MM.1S (cell line): Measurements from ENCODE around the gene STRA6.

ENCODE experiments used
- DNase-seq: peaks from one replicate; pipeline ENCODE4 v3.0.0-alpha.2; 2015
- H2AFZ ChIP-seq: fragments of 300-600 bp; sonication (generic); 2 replicates; pipeline ENCODE4 v1.6.0; 2016; ENCODE audit warnings: antibody characterized with exemption, low read length
- H3F3A ChIP-seq: fragments of 300-600 bp; sonication (generic); 2 replicates; pipeline ENCODE4 v1.6.1; 2016; ENCODE audit warnings: mild to moderate bottlenecking, antibody characterized with exemption, low read length, moderate library complexity, mixed read lengths; ENCODE audit not compliant: insufficient read depth
- H3K27ac ChIP-seq: fragments of 300-600 bp; sonication (generic); 2 replicates; pipeline ENCODE4 v1.5.1; 2016; ENCODE audit warnings: mild to moderate bottlenecking, low read length
- H3K27me3 ChIP-seq: fragments of 300-600 bp; sonication (generic); replicated peaks from 2 replicates; pipeline ENCODE4 v1.6.0; 2016; ENCODE audit warnings: low read length; ENCODE audit not compliant: insufficient read depth
- H3K36me3 ChIP-seq: fragments of 300-600 bp; sonication (generic); replicated peaks from 2 replicates; pipeline ENCODE4 v1.6.1; 2016; ENCODE audit warnings: mild to moderate bottlenecking, low read length, mixed read lengths; ENCODE audit not compliant: insufficient read depth
- H3K4me1 ChIP-seq: fragments of 300-600 bp; sonication (generic); 2 replicates; pipeline ENCODE4 v1.6.1; 2016; ENCODE audit warnings: low read length, mixed read lengths
- H3K4me2 ChIP-seq: fragments of 300-600 bp; sonication (generic); 2 replicates; pipeline ENCODE4 v1.6.0; 2016; ENCODE audit warnings: low read depth, low read length
- H3K4me3 ChIP-seq: fragments of 300-600 bp; sonication (generic); 2 replicates; pipeline ENCODE4 v1.5.1; 2016; ENCODE audit warnings: low read length, mixed read lengths
- H3K79me2 ChIP-seq: fragments of 300-600 bp; sonication (generic); 2 replicates; pipeline ENCODE4 v1.6.1; 2016; ENCODE audit warnings: mixed run types, low read length, mixed read lengths
- H3K9ac ChIP-seq: fragments of 300-600 bp; sonication (generic); 2 replicates; pipeline ENCODE4 v1.6.1; 2016; ENCODE audit warnings: low read length, mixed read lengths
- H3K9me2 ChIP-seq: fragments of 300-600 bp; sonication (generic); replicated peaks from 2 replicates; pipeline ENCODE4 v1.6.1; 2016; ENCODE audit warnings: mild to moderate bottlenecking, low read length, mixed read lengths; ENCODE audit not compliant: insufficient read depth
- H3K9me3 ChIP-seq: fragments of 300-600 bp; sonication (generic); replicated peaks from 2 replicates; pipeline ENCODE4 v1.6.1; 2016; ENCODE audit warnings: mild to moderate bottlenecking, low read length, mixed read lengths; ENCODE audit not compliant: insufficient read depth
- H4K20me1 ChIP-seq: fragments of 300-600 bp; sonication (generic); 2 replicates; pipeline ENCODE4 v1.6.1; 2016; ENCODE audit warnings: mild to moderate bottlenecking, low read length, moderate library complexity, mixed read lengths; ENCODE audit not compliant: insufficient read depth
- CTCF ChIP-seq: fragments of 300-600 bp; sonication (generic); IDR thresholded peaks from 2 replicates; pipeline ENCODE4 v1.5.1; 2016; ENCODE audit warnings: antibody characterized with exemption, low read length, mixed read lengths
- EZH2 ChIP-seq: fragments of 300-600 bp; sonication (generic); optimal IDR thresholded peaks from 2 replicates; pipeline ENCODE3; 2017; ENCODE audit warnings: low read depth, mild to moderate bottlenecking, antibody characterized with exemption, low read length, mixed read lengths
- EZH2phosphoT487 ChIP-seq: fragments of 300-600 bp; sonication (generic); IDR thresholded peaks from 2 replicates; pipeline ENCODE4 v1.6.1; 2018; ENCODE audit warnings: antibody characterized with exemption, low read length

The STRA6 gene

GRCh38 chr15:74217907-74218885, 15.6 kb upstream of the STRA6 start:
- H3K4me3 ChIP-seq = no peak overlapping the region
- no peaks in the 10 kb centered on the region for H3F3A ChIP-seq
- no peaks in the 10 kb centered on the region for H3K79me2 ChIP-seq
- no peaks in the 10 kb centered on the region for H4K20me1 ChIP-seq
- H3K9me3 ChIP-seq = no peaks in the 10 kb centered on the region
- no peak overlapping the region for H2AFZ ChIP-seq
- H3K9ac ChIP-seq = no peak overlapping the region
- no peaks in the 10 kb centered on the region for H3K4me1 ChIP-seq
- H3K9me2 ChIP-seq = no peaks in the 10 kb centered on the region
- no peak overlapping the region for H3K4me2 ChIP-seq
- H3K36me3 ChIP-seq = no peaks in the 10 kb centered on the region
- H3K27me3 ChIP-seq = peaks cover 95% of the 10 kb centered on the region
- no peak overlapping the region for H3K27ac ChIP-seq
- DNase-seq = no peak
- TF ChIP-seq EZH2 = no peak
- no peak for TF ChIP-seq EZH2phosphoT487
- no peak for TF ChIP-seq CTCF

DNA sequence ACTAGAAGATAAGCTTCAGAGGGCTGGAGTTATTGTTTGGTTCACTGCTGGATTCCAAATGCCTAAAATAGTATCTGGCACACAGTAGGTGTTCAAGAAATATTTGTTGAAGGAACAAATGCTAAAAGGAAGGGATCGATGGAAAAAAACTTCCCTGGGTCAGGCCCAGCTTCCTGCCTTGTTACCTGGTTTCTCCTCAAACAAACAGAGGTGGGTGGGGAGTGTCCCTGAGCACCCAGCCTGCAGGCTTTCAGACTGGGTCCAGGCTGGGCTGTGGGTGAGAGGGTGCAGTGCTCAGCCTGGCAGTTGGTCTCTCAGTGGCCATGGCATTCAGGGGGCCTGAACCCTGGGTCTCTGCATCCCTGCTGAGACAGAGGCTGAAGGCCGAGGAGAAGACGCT, 14.4 kb upstream of the STRA6 start:
- Histone ChIP-seq H3K4me3 (no peak overlapping the region), H4K20me1 (no peaks in the 10 kb centered on the region), H3K9ac (no peak overlapping the region), H3K4me2 (no peak overlapping the region), H3K79me2 (no peaks in the 10 kb centered on the region), H2AFZ (no peak overlapping the region), H3K9me2 (no peaks in the 10 kb centered on the region), H3F3A (no peaks in the 10 kb centered on the region), H3K27ac (no peak overlapping the region), H3K36me3 (no peaks in the 10 kb centered on the region), H3K4me1 (peaks cover 7% of the 10 kb centered on the region), H3K27me3 (peaks cover 85% of the 10 kb centered on the region), H3K9me3 (no peaks in the 10 kb centered on the region)
- no peak for DNase-seq
- TF ChIP-seq EZH2phosphoT487 = no peak
- TF ChIP-seq EZH2 = no peak
- no peak for TF ChIP-seq CTCF

DNA sequence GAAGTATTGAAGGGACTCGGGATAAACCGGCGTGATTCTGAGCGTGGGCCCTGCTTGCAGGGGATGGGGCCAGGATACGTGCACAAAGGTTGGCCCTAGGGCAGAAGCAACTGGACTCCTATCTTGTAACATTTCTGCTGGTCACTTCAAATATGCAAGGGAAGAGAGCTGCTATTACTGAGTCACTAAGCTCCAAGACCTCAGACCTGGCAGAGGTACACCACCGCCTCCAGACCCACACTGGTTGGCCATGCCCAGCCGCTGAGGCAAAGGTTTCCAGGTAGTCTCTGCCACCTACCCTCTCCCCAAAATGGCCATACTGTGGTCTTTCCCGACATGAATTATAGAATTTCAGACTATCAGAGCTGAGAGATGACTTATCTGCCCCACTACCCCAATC, 13.4 kb upstream of the STRA6 start:
- Histone ChIP-seq H3K79me2 (no peaks in the 10 kb centered on the region), H3K4me2 (no peak overlapping the region), H3K4me1 (peaks cover 7% of the 10 kb centered on the region), H3K9ac (no peak overlapping the region), H3K27me3 (peaks cover 76% of the 10 kb centered on the region), H3F3A (no peaks in the 10 kb centered on the region), H4K20me1 (no peaks in the 10 kb centered on the region), H3K36me3 (no peaks in the 10 kb centered on the region), H3K9me2 (no peaks in the 10 kb centered on the region), H3K27ac (no peak overlapping the region), H2AFZ (no peak overlapping the region), H3K4me3 (no peak overlapping the region), H3K9me3 (no peaks in the 10 kb centered on the region)
- no peak for DNase-seq
- no peak for TF ChIP-seq EZH2phosphoT487
- TF ChIP-seq EZH2 = no peak
- no peak for TF ChIP-seq CTCF
